Gastrocnemius medialis (tissue), 4 donors: Measurements from ENCODE around the gene CUX1. TPM values are rescaled to one million over a fixed set of nuclear protein-coding genes. Genes with fewer than 3 reads are reported as not detected.

ENCODE experiments used
- ATAC-seq, 2 donors: fragments of 150-250 bp; one replicate each; pipeline ENCODE4 v1.9.1; 2016
- DNase-seq, 2 donors: peaks; one replicate each; pipeline ENCODE4 v3.0.0-alpha.2; 2019
- H3K27ac ChIP-seq, 4 donors: fragments of 200-600 bp; sonication (generic); 1 replicate in 1 of 4; 2 replicates in 3 of 4; pipeline ENCODE4 v1.5.1; 2016 to 2018; ENCODE audit warnings: mild to moderate bottlenecking in 2 of 4, moderate library complexity in 1 of 4
- H3K27me3 ChIP-seq, 3 donors: fragments of 200-600 bp; sonication (generic) in 2 of 3; 1 replicate in 1 of 3; 2 replicates in 2 of 3; pipeline versions ENCODE4 v1.5.1 to v1.6.0; 2016 to 2019; ENCODE audit warnings: mild to moderate bottlenecking in 1 of 3, moderate library complexity in 1 of 3
- H3K36me3 ChIP-seq, 2 donors: fragments of 200-600 bp; sonication (generic) in 1 of 2; one replicate each; pipeline ENCODE4 v1.5.1; 2017 to 2018
- H3K4me1 ChIP-seq, 2 donors: fragments of 200-600 bp; sonication (generic) in 1 of 2; one replicate each; pipeline ENCODE4 v1.5.1; 2016 to 2017; ENCODE audit warnings: mild to moderate bottlenecking in 2 of 2
- H3K4me3 ChIP-seq, 4 donors: fragments of 200-600 bp; sonication (generic) in 3 of 4; 1 replicate in 1 of 4; 2 replicates in 3 of 4; pipeline ENCODE4 v1.5.1; 2016 to 2019; ENCODE audit warnings: mild to moderate bottlenecking in 2 of 4
- H3K9me3 ChIP-seq, 3 donors: fragments of 200-600 bp; sonication (generic) in 2 of 3; 1 replicate in 1 of 3; 2 replicates in 2 of 3; pipeline ENCODE4 v1.5.1; 2016 to 2019
- CTCF ChIP-seq, 5 experiments: fragments of 450-650 bp in 3 of 5; fragments of 200-600 bp in 2 of 5; sonication (generic) in 2 of 5; IDR thresholded peaks in 4 of 5; conservative IDR thresholded peaks in 1 of 5; 1 replicate in 4 of 5; 2 replicates in 1 of 5; pipeline ENCODE4 v1.5.1; 2016 to 2019; ENCODE audit warnings: antibody characterized with exemption in 5 of 5, mild to moderate bottlenecking in 3 of 5, moderate library complexity in 3 of 5
- POLR2A ChIP-seq, 2 donors: fragments of 450-650 bp; IDR thresholded peaks; one replicate each; pipeline ENCODE4 v1.6.1; 2017; ENCODE audit warnings: antibody characterized with exemption in 2 of 2, mild to moderate bottlenecking in 2 of 2, moderate library complexity in 2 of 2
- in situ Hi-C, 4 donors: fragments of 200-750 bp; cut with MboI; loops; one replicate each; pipeline versions ENCODE4 v1.15.0 to v1.8.0; 2017; ENCODE audit warnings: low sequenced_read_pairs in 4 of 4
- intact Hi-C: fragments of 100-400 bp; cut with DNase I; formaldehyde crosslinking; loops from one replicate; pipeline ENCODE4 v1.15.1; 2023; ENCODE audit warnings: low total_unique reads
- total RNA-seq, 4 donors: library from RNA; depleted of rRNA; stranded (reverse); fragments of >200 nt; gene quantifications; one replicate each; pipeline versions ENCODE4 v1.1.0 to v1.2.3, GENCODE V29; 2016

Gene CUX1
- total RNA-seq, 4 donors from 2014 or later: 44.1 to 57.9 (median 54.9) TPM

- H3K4me3 ChIP-seq: peak overlapping the region; percentile 49 to 58 (median 52)
- intact Hi-C loops: no loop called here
- H3K27ac ChIP-seq: peak overlapping the region; percentile 88 to 96 (median 95)
- in situ Hi-C loops: no loop called here
- peaks cover 50 to 64% of the 10 kb centered on the region in 2 donors for H3K4me1 ChIP-seq
- no peaks in the 10 kb centered on the region for H3K9me3 ChIP-seq
- H3K27me3 ChIP-seq: no peaks in the 10 kb centered on the region
- ATAC-seq (peak; percentile 38 to 49), DNase-seq (peak in 1 of 2 donors; percentile 76)
- TF ChIP-seq CTCF (IDR thresholded peaks at IDR 0.05 in 4 of 5, conservative IDR thresholded peaks at IDR 0.05 in 1 of 5) (no peak), POLR2A (IDR thresholded peaks at IDR 0.05) (peak; percentile 55 to 74)
- no peaks in the 10 kb centered on the region for H3K36me3 ChIP-seq
Observed at GRCh38 chr7:101936611-101937231, 119.3 kb downstream of the CUX1 start.

- Histone ChIP-seq H3K9me3 (no peaks in the 10 kb centered on the region), H3K27ac (peak overlapping the region; percentile 88 to 96 (median 95)), H3K4me3 (no peak overlapping the region), H3K27me3 (no peaks in the 10 kb centered on the region), H3K4me1 (peaks cover 61 to 74% of the 10 kb centered on the region in 2 donors), H3K36me3 (no peaks in the 10 kb centered on the region)
- TF ChIP-seq POLR2A (IDR thresholded peaks at IDR 0.05): no peak
- TF ChIP-seq CTCF (IDR thresholded peaks at IDR 0.05 in 4 of 5, conservative IDR thresholded peaks at IDR 0.05 in 1 of 5): no peak
- peak in 1 of 2 donors; percentile 9 for DNase-seq
- no peak for ATAC-seq
- in situ Hi-C loops: no loop called here
- intact Hi-C loops: no loop called here
Observed at GRCh38 chr7:101937717-101938514, 120.5 kb downstream of the CUX1 start.

- no peaks in the 10 kb centered on the region for H3K27me3 ChIP-seq
- peaks cover 69 to 74% of the 10 kb centered on the region in 2 donors for H3K4me1 ChIP-seq
- H3K9me3 ChIP-seq: no peaks in the 10 kb centered on the region
- no peak overlapping the region for H3K4me3 ChIP-seq
- DNase-seq (peak in 1 of 2 donors; percentile 7), ATAC-seq (no peak)
- intact Hi-C loops: no loop called here
- no peaks in the 10 kb centered on the region for H3K36me3 ChIP-seq
- TF ChIP-seq POLR2A (IDR thresholded peaks at IDR 0.05): no peak
- no peak for TF ChIP-seq CTCF (IDR thresholded peaks at IDR 0.05 in 4 of 5, conservative IDR thresholded peaks at IDR 0.05 in 1 of 5)
- in situ Hi-C loops: no loop called here
- H3K27ac ChIP-seq: peak overlapping the region in 3 of 4 donors; percentile 72 to 96 (median 93)
Observed at GRCh38 chr7:101939136-101939695, 121.8 kb downstream of the CUX1 start.

- Histone ChIP-seq H3K36me3 (no peaks in the 10 kb centered on the region), H3K27me3 (no peaks in the 10 kb centered on the region), H3K9me3 (no peaks in the 10 kb centered on the region), H3K4me3 (no peak overlapping the region), H3K4me1 (peaks cover 69 to 74% of the 10 kb centered on the region in 2 donors), H3K27ac (peak overlapping the region in 2 of 4 donors; percentile 72 to 93)
- TF ChIP-seq POLR2A (IDR thresholded peaks at IDR 0.05) (no peak), CTCF (IDR thresholded peaks at IDR 0.05 in 4 of 5, conservative IDR thresholded peaks at IDR 0.05 in 1 of 5) (no peak)
- ATAC-seq: no peak
- DNase-seq: peak in 1 of 2 donors; percentile 6
- in situ Hi-C loops: no loop called here
- intact Hi-C loops: no loop called here
Observed at GRCh38 chr7:101940151-101940550, 122.7 kb downstream of the CUX1 start.
